ENCODE data around the gene BUB1.

Gene BUB1

DNA sequence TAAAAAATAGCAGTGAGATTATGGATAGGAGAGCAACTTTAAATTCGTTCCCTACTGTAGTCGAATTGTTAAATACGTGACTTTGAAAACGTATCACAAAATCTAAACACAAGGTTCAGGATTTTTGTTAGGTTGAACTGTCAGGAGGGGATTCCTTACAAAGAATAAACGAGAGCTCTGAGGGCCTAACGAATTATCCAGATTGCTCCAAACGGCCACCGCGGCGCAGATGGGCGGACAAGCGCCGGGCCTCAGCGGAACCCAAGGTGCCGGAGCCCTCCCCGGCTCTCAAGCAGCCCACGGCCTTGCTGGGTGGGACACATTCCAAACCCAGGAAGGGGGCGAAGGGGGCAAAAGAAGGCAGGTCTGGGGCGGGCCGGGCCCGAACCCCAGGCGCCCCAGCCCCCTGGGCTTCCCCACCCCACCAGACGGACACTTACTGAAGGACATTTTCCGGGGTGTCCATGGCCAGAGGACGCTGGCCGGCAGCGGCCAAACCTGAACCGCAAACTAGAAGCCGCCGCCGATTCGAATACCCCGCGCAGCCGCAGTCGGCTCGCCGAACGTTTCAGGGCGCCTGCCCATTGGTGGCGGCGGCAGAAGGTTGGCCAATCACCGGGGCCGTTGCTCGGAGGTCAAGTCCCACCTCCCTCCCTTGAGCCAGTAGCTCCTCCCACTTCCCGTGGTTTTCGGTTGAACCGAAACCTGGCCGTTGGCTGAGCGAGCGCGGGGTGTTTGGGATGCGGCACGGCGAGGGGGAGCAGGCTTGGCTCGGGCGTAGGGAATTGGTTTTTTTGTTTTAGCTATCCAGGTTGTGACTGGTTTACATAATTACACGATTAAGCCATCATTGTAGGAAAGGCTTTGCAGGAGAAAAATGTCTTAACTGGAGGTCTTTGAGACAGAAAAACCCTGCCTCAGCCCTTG, at the start of gene BUB1:
Gene BUB1, minus strand, starts transcription at position 534 of the 927 bp plus-strand sequence. Its CDS starts 68 bp downstream, at position 466.
- DNase-seq (ENCODE audit: low spot score in 2 of 2) (peak; percentile 89 to 91), ATAC-seq (replicated peaks; ENCODE audit: extremely low read depth, poor library complexity, severe bottlenecking) (peak; percentile 77)
- H3K36me3 Mint-ChIP-seq (ENCODE audit: insufficient read depth) = peaks cover 12% of the 10 kb centered on the region
- H3K4me1 Mint-ChIP-seq = peaks cover 21% of the 10 kb centered on the region
- peak within 1 kb of the TSS; percentile 89 for H3K27ac Mint-ChIP-seq (ENCODE audit: low read depth)
- no peaks in the 10 kb centered on the region for H3K27me3 Mint-ChIP-seq
- H3K4me3 Mint-ChIP-seq = peak within 1 kb of the TSS; percentile 89
- H3K9me3 Mint-ChIP-seq = no peaks in the 10 kb centered on the region

DNA sequence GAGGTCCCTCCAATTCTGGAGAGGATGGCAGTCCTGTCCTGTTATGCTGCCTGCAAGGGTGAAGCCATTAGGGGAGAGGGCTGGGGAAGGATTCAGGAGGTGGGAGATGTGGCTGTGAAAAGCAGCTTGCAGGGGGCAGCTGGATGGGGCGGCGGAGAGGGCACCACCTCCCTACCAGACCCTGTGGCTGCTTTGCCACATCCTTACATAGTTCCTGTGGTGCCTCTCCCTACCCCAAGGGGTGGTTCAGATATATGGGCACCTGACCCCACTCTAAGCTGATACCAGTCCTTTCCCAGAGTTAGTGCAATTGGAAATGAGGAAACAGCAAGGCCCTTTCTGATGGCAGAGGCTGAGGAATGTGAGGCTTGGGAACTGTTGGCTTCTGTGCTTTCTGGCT, 48.4 kb upstream of the BUB1 start:
- Mint-ChIP-seq H3K9me3 (no peaks in the 10 kb centered on the region), H3K4me3 (no peak overlapping the region), H3K36me3 (ENCODE audit: insufficient read depth) (no peaks in the 10 kb centered on the region), H3K27me3 (peaks cover 23% of the 10 kb centered on the region), H3K4me1 (no peaks in the 10 kb centered on the region), H3K27ac (ENCODE audit: low read depth) (no peak overlapping the region)
- ATAC-seq (replicated peaks; ENCODE audit: extremely low read depth, poor library complexity, severe bottlenecking) = no peak
- no peak for DNase-seq (ENCODE audit: low spot score in 2 of 2)

DNA sequence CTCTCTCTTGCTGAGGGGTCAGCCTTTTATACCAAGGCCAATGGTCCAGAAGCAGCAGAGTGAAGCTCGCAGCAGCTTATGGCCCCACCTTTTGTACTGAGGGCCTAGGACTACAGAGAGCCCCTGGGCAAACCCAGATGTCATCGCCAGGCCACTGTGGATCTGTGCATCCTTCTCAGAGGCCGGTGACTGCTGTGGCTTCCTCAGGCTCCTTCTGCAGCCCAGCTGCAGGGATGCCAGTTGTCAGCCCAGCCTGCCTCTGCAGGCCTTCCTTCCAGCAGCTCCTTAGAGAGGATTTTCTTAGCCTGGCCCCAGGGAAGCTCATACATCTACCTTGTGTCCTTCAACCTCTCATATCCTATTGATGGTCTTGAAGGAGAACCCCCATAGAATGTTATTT, 48.0 kb upstream of the BUB1 start:
- Mint-ChIP-seq H3K4me3 (no peak overlapping the region), H3K4me1 (no peaks in the 10 kb centered on the region)

DNA sequence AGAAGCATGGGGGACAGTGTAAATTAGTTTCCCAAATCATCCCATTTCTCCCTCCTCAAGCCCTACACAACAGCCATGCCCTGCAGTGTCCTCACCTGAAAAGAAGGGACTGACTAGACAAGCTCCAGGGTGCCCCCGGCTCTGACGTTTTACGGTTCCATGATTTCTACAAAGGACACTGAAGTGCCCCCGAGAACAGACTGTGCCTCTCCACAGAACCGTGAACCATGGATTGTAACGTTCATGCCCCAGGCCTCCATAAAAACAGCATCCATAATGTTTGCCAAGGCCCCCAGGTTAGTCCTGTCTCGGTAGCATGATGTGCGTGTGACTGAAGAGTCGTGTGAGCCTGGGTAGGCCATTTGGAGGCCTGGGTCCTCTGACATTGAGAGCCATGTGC, 47.5 kb upstream of the BUB1 start:
- ATAC-seq (replicated peaks; ENCODE audit: extremely low read depth, poor library complexity, severe bottlenecking) (no peak), DNase-seq (ENCODE audit: low spot score in 2 of 2) (no peak)
- peaks cover 22% of the 10 kb centered on the region for H3K27me3 Mint-ChIP-seq
- H3K36me3 Mint-ChIP-seq (ENCODE audit: insufficient read depth) = no peaks in the 10 kb centered on the region
- H3K9me3 Mint-ChIP-seq = no peaks in the 10 kb centered on the region
- no peaks in the 10 kb centered on the region for H3K4me1 Mint-ChIP-seq
- no peak overlapping the region for H3K4me3 Mint-ChIP-seq
- H3K27ac Mint-ChIP-seq (ENCODE audit: low read depth) = no peak overlapping the region

More for the DNA sequence above, 48.0 kb upstream of the BUB1 start:
- H3K27me3 Mint-ChIP-seq = peaks cover 22% of the 10 kb centered on the region
- no peaks in the 10 kb centered on the region for H3K9me3 Mint-ChIP-seq
- no peaks in the 10 kb centered on the region for H3K36me3 Mint-ChIP-seq (ENCODE audit: insufficient read depth)
- no peak for DNase-seq (ENCODE audit: low spot score in 2 of 2)
- H3K27ac Mint-ChIP-seq (ENCODE audit: low read depth) = no peak overlapping the region
- ATAC-seq (replicated peaks; ENCODE audit: extremely low read depth, poor library complexity, severe bottlenecking) = no peak

DNA sequence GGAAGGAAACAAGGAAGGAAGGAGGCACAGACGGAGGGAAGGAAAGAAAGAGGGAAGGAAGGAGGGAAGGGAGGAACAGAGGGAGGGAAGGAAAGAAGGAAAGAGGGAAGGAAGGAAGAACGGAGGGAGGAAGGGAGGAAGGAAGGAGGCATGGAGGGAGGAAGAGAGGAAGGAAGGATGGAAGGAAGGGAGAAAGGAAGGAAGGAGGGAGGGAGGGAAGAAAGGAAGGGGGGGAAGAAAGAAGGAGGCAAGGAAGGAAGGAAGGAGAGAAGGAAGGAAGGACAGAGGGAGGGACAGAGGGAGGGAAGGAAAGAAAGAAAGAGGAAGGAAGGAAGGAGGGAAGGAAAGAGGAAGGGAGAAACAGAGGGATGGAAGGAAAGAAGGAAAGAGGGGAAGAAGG, 47.0 kb upstream of the BUB1 start:
- Mint-ChIP-seq H3K4me3 (no peak overlapping the region), H3K9me3 (no peaks in the 10 kb centered on the region), H3K4me1 (no peaks in the 10 kb centered on the region), H3K36me3 (ENCODE audit: insufficient read depth) (no peaks in the 10 kb centered on the region), H3K27ac (ENCODE audit: low read depth) (peak overlapping the region; percentile 13), H3K27me3 (peaks cover 22% of the 10 kb centered on the region)
- ATAC-seq (replicated peaks; ENCODE audit: extremely low read depth, poor library complexity, severe bottlenecking) = no peak
- no peak for DNase-seq (ENCODE audit: low spot score in 2 of 2)

DNA sequence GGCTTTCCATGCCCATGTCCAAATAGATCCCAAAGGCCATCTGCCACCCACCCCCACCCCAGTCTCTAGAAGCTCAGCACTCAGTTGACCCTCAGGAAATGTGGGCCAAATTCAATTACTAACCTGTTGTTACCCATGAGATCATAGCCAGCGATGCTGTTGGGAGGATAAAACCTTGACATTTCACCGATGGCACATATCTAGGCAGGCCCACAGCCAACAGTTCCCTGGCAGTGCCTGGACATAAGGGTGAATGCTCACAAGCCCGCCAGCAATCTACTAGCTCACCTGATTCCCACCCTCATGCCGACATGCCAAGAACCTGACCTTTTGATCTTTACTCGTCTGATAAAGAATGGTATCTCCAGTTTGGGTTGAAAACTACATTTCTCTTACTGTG, 42.7 kb upstream of the BUB1 start:
- no peaks in the 10 kb centered on the region for H3K36me3 Mint-ChIP-seq (ENCODE audit: insufficient read depth)
- no peak overlapping the region for H3K27ac Mint-ChIP-seq (ENCODE audit: low read depth)
- ATAC-seq (replicated peaks; ENCODE audit: extremely low read depth, poor library complexity, severe bottlenecking) (no peak), DNase-seq (ENCODE audit: low spot score in 2 of 2) (no peak)
- H3K4me1 Mint-ChIP-seq = no peaks in the 10 kb centered on the region
- H3K27me3 Mint-ChIP-seq = peaks cover 44% of the 10 kb centered on the region
- H3K9me3 Mint-ChIP-seq = no peaks in the 10 kb centered on the region
- no peak overlapping the region for H3K4me3 Mint-ChIP-seq

DNA sequence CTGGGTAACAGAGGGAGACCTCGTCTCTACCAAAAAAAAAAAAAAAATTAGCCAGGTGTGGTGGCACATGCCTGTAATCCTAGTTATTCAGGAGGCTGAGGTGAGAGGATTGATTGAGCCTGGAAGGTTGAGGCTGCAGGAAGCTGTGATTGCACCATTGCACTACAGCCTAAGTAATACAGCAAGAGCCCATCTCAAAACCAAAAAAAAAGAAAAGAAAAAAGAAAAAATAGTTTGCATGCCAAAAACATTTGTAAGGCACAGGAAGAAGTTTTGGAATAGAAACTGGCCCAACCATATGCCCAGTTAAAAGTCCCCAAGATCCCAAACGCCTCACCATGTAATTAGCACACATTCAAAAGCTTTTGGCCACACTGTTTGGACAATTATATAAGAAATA, 41.1 kb upstream of the BUB1 start:
- no peak for ATAC-seq (replicated peaks; ENCODE audit: extremely low read depth, poor library complexity, severe bottlenecking)
- Mint-ChIP-seq H3K27me3 (peaks cover 59% of the 10 kb centered on the region), H3K27ac (ENCODE audit: low read depth) (no peak overlapping the region), H3K9me3 (no peaks in the 10 kb centered on the region), H3K36me3 (ENCODE audit: insufficient read depth) (no peaks in the 10 kb centered on the region), H3K4me1 (no peaks in the 10 kb centered on the region), H3K4me3 (no peak overlapping the region)
- no peak for DNase-seq (ENCODE audit: low spot score in 2 of 2)

DNA sequence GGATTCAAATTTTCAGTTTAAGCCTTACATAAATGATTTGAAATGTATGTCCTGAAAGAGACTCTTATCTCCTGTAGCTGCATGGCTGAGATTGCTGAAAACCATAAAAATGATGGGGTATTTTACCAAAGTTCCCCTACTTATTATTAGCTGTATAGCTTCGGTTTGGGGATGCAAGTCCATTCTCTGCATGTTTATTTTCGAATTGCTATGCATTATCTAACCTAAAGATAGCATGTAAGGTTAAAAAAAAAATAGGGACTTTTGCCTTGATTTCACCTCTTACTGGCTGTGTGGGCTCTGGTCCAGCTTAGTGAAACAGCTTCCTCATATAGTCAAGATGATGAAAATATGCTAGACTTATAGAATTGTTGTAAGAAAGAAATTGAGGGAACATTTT, 40.5 kb upstream of the BUB1 start:
- Mint-ChIP-seq H3K9me3 (no peaks in the 10 kb centered on the region), H3K27me3 (peaks cover 65% of the 10 kb centered on the region), H3K36me3 (ENCODE audit: insufficient read depth) (no peaks in the 10 kb centered on the region), H3K4me3 (no peak overlapping the region), H3K27ac (ENCODE audit: low read depth) (no peak overlapping the region), H3K4me1 (no peaks in the 10 kb centered on the region)
- no peak for DNase-seq (ENCODE audit: low spot score in 2 of 2)
- ATAC-seq (replicated peaks; ENCODE audit: extremely low read depth, poor library complexity, severe bottlenecking) = no peak

DNA sequence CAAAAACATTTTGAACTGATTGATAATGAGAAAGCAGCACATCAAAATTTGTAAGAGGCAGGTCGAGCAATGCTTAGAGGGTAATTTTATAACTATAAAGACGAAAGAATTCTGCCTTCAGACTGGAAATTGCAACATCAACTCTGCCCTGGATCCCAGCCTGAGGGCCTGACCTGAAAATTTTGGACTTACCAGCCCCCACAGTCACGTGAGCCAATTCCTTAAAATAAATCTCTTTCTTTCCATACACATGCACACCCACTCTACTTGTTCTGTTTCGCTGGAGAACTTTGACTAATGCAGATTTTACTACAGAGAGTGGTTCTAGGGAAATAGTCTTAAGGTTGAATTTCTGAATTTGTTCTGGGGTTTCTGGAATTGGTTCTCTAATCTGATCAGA, 39.9 kb upstream of the BUB1 start:
- no peak for DNase-seq (ENCODE audit: low spot score in 2 of 2)
- peaks cover 72% of the 10 kb centered on the region for H3K27me3 Mint-ChIP-seq

DNA sequence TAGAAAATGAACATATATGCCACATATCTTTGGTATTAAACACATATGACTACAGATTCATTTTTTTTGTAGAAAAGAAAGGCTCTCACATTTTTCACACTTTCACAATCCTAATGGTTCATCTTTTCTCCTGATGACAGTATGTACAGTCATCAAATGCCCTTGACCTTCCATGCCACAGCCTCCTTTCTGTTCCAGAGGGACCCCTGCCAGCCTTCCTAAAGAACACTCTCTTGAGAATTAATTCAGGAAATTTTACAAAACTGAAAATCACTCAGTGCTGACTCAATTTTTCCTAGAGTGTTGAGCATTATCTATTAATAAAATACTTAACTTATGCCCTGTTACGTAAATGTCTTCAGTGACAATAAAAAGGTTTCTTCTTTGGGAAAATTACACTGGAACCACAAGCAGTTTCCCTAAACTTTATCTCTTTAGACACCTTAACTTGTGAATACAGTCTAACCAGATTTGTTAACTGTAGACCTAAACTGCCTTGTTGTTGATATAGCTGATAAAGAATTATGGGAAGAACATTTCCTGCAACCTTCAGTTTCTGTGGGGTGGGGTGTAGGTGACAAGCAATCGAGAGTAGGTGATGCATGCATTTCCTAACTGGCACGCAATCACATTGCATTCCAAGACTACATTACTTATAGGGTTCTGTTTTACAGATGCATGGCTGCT, 39.2 kb upstream of the BUB1 start:
- H3K9me3 Mint-ChIP-seq = no peaks in the 10 kb centered on the region
- no peak for ATAC-seq (replicated peaks; ENCODE audit: extremely low read depth, poor library complexity, severe bottlenecking)
- H3K27ac Mint-ChIP-seq (ENCODE audit: low read depth) = no peak overlapping the region
- no peak overlapping the region for H3K4me3 Mint-ChIP-seq
- DNase-seq (ENCODE audit: low spot score in 2 of 2) = no peak
- H3K4me1 Mint-ChIP-seq = no peaks in the 10 kb centered on the region
- H3K27me3 Mint-ChIP-seq = peaks cover 78% of the 10 kb centered on the region
- H3K36me3 Mint-ChIP-seq (ENCODE audit: insufficient read depth) = no peaks in the 10 kb centered on the region

More for the DNA sequence above, 39.9 kb upstream of the BUB1 start:
- no peak for ATAC-seq (replicated peaks; ENCODE audit: extremely low read depth, poor library complexity, severe bottlenecking)
- H3K9me3 Mint-ChIP-seq = no peaks in the 10 kb centered on the region
- H3K4me1 Mint-ChIP-seq = no peaks in the 10 kb centered on the region
- no peak overlapping the region for H3K4me3 Mint-ChIP-seq
- no peaks in the 10 kb centered on the region for H3K36me3 Mint-ChIP-seq (ENCODE audit: insufficient read depth)
- H3K27ac Mint-ChIP-seq (ENCODE audit: low read depth) = no peak overlapping the region

DNA sequence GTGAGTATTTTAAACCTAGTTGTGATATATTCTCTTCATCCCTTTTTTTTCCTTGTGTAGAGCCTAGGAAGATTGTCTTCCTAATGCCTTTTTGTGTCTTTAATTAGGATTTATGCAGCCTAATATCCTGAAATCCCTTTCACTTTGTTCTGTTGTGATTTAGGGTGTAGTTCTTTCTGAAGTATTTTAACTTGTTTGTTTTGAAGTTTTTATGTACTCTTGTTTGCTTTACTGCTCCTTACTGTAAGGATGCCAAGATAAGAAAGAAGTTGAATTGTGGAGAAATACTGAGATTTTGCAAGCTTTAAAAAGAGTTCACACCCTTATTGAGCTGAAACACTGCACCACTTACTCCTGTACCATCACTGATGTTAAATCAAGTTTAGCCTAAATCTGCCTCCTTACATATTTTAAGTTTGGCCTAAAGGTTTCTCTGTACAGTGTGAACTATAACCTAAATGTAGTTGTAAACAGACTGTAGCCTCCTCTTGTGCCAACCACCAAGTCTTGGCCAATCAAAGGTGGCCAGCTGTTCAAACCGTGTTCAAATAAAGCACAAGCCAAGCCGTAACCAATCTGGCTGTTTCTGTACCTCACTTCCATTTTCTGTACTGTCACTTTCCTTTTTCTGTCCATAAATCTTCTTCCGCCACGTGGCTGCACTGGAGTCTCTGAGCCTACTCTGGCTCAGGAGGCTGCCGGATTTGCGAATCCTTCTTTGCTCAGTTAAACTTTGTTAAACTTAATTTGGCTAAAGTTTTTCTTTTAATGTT, 36.8 kb upstream of the BUB1 start:
- H3K27me3 Mint-ChIP-seq = peaks cover 82% of the 10 kb centered on the region
- no peak overlapping the region for H3K4me3 Mint-ChIP-seq
- no peaks in the 10 kb centered on the region for H3K36me3 Mint-ChIP-seq (ENCODE audit: insufficient read depth)
- H3K27ac Mint-ChIP-seq (ENCODE audit: low read depth) = no peak overlapping the region
- no peaks in the 10 kb centered on the region for H3K4me1 Mint-ChIP-seq
- ATAC-seq (replicated peaks; ENCODE audit: extremely low read depth, poor library complexity, severe bottlenecking) = no peak
- DNase-seq (ENCODE audit: low spot score in 2 of 2) = no peak
- no peaks in the 10 kb centered on the region for H3K9me3 Mint-ChIP-seq

DNA sequence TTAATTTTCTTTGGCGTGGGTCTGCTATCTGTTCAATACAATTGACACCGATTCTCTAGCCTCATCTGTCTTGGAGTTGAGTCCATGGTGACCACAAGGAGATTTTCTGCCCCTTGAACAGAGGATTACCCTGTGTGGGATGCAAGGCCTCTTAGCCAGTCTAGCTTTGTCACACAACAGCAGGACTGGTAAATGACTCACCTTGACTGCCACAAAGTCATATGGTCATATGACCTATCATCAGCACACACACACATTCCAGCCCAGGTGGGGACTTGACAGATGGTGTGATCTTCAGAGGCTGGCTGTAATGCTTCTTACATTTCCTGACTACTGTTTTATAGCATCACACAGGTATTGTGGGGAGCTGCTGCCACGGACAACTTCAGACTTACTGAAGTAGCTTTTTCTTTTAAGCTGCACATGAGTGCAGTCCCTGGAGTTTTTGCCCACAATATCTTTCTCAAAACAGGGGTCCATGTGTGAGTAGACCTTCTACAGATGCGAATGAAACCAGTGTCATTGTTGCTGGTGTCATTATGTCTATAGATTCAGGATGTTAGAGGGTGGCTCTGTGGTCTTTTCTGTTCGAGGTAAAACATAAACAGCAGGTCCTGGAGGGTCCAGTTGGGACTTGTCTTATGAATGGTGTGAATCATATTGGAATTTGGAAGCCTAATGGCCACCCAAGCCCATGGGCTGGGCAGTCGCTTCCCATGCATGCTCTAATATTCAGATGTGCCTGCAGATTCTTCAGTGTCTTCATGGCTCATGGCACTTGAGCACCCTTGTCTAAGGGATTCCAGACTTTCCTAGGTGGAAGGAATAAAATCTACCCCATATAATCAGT, 35.9 kb upstream of the BUB1 start:
- Mint-ChIP-seq H3K4me3 (no peak overlapping the region), H3K9me3 (no peaks in the 10 kb centered on the region), H3K27me3 (peaks cover 88% of the 10 kb centered on the region), H3K27ac (ENCODE audit: low read depth) (no peak overlapping the region), H3K36me3 (ENCODE audit: insufficient read depth) (no peaks in the 10 kb centered on the region), H3K4me1 (no peaks in the 10 kb centered on the region)
- DNase-seq (ENCODE audit: low spot score in 2 of 2) = no peak
- no peak for ATAC-seq (replicated peaks; ENCODE audit: extremely low read depth, poor library complexity, severe bottlenecking)

Data from central memory CD8-positive, alpha-beta T cell (primary cell).